Rectal smooth muscle tissue (tissue), 1 donor: Measurements from ENCODE around the gene ZMYM5.
"Not testable (repeated sequence)": the region's sequence is repeated elsewhere in the genome, so short reads cannot be mapped to it uniquely, and the experiment has no call there.

Experiments
- H3K27ac ChIP-seq: one replicate; pipeline ENCODE4 v1.7.0; 2013; ENCODE audit warnings: low read depth, low read length, inconsistent platforms
- H3K27me3 ChIP-seq: one replicate; pipeline ENCODE4 v1.7.0; 2013; ENCODE audit warnings: low read length; ENCODE audit not compliant: control insufficient read depth, insufficient read depth
- H3K36me3 ChIP-seq: one replicate; pipeline ENCODE4 v1.7.0; 2013; ENCODE audit warnings: low read length; ENCODE audit not compliant: control insufficient read depth, insufficient read depth
- H3K4me1 ChIP-seq: one replicate; pipeline ENCODE4 v1.7.0; 2013; ENCODE audit warnings: low read length; ENCODE audit not compliant: control insufficient read depth, insufficient read depth
- H3K4me3 ChIP-seq: one replicate; pipeline ENCODE4 v1.7.0; 2013; ENCODE audit warnings: low read length
- H3K9ac ChIP-seq: one replicate; pipeline ENCODE4 v1.7.0; 2013; ENCODE audit warnings: low read length

The ZMYM5 gene

GRCh38 chr13:19815842-19816241, 47.6 kb downstream of the ZMYM5 start:
- not testable (repeated sequence) for H3K36me3 ChIP-seq, H3K9ac ChIP-seq, H3K27me3 ChIP-seq, H3K27ac ChIP-seq, H3K4me1 ChIP-seq, H3K4me3 ChIP-seq

DNA sequence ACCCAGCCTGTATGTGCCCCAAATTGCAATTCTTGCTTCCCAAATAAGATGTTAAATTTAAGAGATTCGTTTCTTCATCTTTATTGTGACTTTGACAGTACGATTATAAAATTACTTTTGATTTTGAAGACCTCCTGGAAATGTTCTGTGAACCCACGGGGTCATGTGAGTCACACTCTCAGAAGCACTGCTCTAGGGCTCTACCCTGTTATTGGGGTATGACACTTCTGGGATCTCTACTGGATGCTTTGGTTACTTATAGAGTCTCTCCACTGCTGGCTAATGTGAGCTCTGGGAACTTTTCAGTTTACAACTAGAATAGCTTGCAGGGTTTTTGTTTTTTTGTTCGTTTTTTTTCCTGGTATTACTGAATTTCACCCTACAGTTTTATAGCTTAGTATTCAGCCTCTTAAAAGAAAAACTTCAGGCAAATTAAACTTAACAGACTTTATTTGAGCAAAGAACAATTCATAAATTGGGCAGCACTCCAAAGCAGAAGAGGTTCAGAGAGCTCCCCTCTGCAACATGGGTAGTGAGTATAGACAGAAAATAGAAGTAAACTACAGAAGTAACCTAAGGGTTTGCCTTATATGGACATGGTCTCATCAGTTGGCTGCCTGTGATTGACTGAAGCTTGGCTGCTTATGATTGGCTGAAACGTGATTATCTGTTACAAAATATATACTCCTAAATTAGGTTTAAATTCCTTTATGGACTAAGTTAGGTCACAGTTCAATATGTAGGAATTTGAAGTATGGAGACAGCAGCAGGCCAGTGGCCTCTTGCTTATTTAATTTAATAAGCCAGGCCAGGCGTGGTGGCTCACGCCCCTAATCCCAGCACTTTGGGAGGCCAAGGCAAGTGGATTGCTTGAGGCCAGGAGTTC, 52.2 kb downstream of the ZMYM5 start:
- no peak overlapping the region for H3K4me3 ChIP-seq
- no peak overlapping the region for H3K9ac ChIP-seq
- no peaks in the 10 kb centered on the region for H3K4me1 ChIP-seq
- H3K36me3 ChIP-seq: no peaks in the 10 kb centered on the region
- no peak overlapping the region for H3K27ac ChIP-seq
- no peaks in the 10 kb centered on the region for H3K27me3 ChIP-seq

GRCh38 chr13:19810151-19810550, 53.3 kb downstream of the ZMYM5 start:
- Histone ChIP-seq H3K36me3 (no peaks in the 10 kb centered on the region), H3K27me3 (no peaks in the 10 kb centered on the region), H3K4me3 (no peak overlapping the region), H3K9ac (no peak overlapping the region), H3K27ac (no peak overlapping the region), H3K4me1 (no peaks in the 10 kb centered on the region)

DNA sequence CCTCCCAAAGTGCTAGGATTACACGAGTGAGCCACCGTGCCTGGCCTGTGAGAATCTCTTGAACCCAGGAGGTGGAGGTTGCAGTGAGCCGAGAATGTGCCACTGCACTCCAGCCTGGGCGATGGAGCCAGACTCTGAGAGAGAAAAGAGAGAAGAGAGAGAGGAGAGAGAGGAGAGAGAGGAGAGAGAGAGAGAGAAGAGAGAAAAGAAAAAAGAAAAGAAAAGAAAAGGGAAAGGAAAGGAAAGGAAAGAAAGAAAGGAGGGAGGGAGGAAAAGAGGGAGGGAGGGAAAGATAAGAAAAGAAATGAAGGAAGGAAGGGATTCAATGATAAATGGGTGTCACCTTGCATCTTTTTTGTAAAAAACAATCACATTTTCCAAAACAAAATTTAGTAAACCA, 57.7 kb downstream of the ZMYM5 start:
- Histone ChIP-seq H3K4me3 (no peak overlapping the region), H3K27me3 (no peaks in the 10 kb centered on the region), H3K9ac (no peak overlapping the region), H3K4me1 (no peaks in the 10 kb centered on the region), H3K27ac (no peak overlapping the region), H3K36me3 (no peaks in the 10 kb centered on the region)

DNA sequence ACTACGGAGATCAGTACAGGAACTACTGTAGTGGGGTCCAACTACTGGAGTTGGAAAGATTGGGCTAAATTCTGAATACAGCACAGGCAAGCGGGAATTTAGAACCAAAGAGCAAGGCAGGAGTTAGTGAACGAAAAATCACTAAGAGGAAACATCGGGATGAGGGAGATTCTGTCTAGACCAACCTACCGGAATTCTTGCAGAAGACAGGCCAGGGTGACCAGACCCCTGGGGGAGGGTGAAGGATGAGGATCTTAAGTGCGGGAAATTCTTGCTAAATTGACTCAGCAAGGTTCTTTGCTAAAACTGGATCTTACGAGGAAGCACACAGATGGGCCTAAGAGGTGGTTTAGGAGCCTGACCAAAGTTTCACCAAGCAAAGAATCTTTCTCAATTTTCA, 67.5 kb downstream of the ZMYM5 start:
- Histone ChIP-seq H3K27me3 (no peaks in the 10 kb centered on the region), H3K36me3 (no peaks in the 10 kb centered on the region), H3K27ac (no peak overlapping the region), H3K4me3 (no peak overlapping the region), H3K4me1 (no peaks in the 10 kb centered on the region), H3K9ac (no peak overlapping the region)

DNA sequence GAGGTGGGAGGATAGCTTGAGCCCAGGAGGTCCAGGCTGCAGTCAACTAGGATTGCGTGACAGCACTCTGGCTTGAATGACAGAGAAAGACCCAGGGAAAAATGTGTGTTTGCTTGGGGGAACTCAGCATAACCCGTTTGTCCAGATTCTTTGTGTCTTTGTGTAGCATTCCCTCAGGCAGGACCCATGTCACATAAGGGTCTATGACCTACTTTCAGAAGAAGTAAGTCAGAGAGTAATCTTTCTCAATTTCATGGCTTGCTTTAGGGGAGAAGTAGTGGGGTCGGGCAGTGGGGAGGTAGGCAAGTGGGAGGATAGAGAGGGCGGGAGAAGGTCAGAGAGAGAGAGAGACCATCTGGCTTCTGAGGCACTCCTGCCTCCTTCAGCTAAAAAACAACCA, 68.8 kb downstream of the ZMYM5 start:
- H3K36me3 ChIP-seq: no peaks in the 10 kb centered on the region
- H3K4me1 ChIP-seq: no peaks in the 10 kb centered on the region
- no peak overlapping the region for H3K9ac ChIP-seq
- H3K27ac ChIP-seq: no peak overlapping the region
- H3K4me3 ChIP-seq: no peak overlapping the region
- H3K27me3 ChIP-seq: no peaks in the 10 kb centered on the region

DNA sequence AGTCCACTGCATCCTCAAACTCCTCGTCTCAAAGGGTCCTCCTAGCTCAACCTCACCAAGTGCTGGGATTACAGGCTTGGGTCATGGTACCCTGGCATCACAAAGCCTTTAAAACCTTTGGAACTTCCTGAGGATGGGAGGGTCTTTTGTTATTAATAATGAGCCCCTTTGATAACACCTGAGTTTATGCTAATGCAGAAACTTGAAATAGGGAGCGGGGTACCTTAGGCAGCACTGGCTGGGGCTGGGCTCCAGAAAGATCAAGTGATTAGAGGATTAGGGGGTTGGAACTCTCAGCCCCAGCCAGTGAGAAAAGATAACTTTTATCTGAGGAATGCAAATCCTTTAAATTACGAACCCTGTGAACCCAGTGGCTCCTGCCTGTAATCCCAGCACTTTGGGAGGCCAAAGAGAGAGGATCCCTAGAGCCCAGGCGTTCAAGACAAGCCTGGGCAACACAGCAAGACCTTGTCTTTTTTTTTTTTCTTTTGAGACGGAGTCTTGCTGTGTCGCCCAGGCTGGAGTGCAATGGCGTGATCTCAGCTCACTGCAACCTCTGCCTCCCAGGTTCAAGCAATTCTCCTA, 71.4 kb downstream of the ZMYM5 start:
- Histone ChIP-seq H3K27me3 (no peaks in the 10 kb centered on the region), H3K4me1 (no peaks in the 10 kb centered on the region), H3K4me3 (no peak overlapping the region), H3K9ac (no peak overlapping the region), H3K36me3 (no peaks in the 10 kb centered on the region), H3K27ac (no peak overlapping the region)

DNA sequence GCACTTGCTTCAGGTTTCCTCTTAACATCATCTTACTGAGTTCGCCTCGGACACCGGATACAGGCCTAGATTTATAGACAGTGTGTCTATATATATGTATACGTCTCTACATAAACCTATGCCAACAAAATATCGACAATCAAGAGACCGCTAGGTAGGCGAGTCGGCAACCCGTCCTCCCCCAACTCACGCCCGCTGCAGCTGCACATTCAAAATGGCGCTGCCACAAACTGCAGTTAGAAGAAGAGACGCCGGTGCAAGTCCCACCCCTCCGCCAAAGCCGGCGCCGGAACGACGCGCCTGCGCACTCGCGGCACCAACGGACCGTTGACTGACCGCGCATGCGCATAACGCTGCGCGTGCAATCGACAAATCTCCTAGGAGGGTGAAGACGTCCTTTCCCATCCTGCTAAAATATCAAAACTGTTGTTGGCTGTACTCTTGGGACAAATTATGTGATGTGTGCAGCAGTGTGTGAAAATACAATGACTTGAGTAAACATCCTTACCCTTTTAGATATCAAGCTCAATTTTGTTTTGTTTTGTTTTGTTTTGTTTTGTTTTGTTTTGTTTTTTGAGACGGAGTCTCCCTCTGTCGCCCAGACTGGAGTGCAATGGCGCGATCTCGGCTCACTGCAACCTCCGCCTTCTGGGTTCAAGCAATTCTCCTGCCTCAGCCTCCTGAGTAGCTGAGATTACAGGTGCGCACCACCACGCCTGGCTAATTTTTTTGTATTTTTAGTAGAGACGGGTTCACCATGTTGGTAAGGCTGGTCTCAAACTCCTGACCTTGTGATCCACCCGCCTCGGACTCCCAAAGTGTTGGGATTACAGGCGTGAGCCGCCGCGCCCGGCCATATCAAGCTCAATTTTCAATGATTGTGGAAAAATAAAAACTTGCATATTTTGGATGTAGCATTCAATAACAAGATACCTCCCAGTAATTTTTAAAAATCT, 80.4 kb downstream of the ZMYM5 start, which contains the start of gene PSPC1:
PSPC1 (minus strand) TSS at position 219 of the 956 bp plus-strand sequence; CDS start at position 31, 188 bp downstream.
- not testable (repeated sequence) for H3K36me3 ChIP-seq, H3K27me3 ChIP-seq, H3K4me1 ChIP-seq
- Histone ChIP-seq H3K4me3 (peak within 1 kb of the TSS; percentile 73), H3K27ac (peak within 1 kb of the TSS; percentile 87), H3K9ac (peak within 1 kb of the TSS; percentile 14)

DNA sequence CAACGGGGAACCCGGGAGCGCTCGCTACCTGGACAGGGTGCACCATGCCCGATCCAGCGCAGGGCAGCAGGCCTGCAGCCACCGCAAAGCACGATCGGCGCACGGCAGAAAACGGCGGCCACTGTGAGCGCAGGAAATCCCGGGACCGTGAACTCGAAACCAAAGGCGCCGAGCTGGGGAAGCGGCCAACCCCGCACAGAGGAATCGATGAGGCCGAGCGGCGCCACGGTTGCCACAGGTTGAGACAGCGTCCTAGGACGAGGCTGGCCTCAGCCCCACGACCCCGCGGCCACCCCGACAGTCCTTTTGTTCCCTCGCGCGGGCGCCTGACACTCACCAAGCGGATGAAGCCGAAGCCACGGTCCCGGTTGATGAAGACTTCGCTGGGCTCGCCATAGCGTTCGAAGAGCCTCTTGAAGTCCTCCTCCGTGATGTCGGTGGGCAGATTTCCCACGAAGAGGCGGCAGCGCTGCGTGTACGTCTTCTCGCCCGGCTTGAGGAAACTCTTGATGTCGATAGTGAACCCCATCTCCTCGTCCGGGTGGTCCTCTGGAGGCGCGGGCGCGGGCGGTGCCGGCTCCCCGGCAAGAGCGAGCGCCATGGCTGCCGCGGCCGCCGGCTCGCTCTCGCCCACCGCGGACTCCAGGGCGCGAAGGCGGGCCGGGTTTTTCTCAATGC, 81.3 kb downstream of the ZMYM5 start:
- Histone ChIP-seq H3K9ac (peak overlapping the region; percentile 14), H3K36me3 (no peaks in the 10 kb centered on the region), H3K4me1 (no peaks in the 10 kb centered on the region), H3K27ac (peak overlapping the region; percentile 87), H3K4me3 (peak overlapping the region; percentile 73), H3K27me3 (no peaks in the 10 kb centered on the region)

DNA sequence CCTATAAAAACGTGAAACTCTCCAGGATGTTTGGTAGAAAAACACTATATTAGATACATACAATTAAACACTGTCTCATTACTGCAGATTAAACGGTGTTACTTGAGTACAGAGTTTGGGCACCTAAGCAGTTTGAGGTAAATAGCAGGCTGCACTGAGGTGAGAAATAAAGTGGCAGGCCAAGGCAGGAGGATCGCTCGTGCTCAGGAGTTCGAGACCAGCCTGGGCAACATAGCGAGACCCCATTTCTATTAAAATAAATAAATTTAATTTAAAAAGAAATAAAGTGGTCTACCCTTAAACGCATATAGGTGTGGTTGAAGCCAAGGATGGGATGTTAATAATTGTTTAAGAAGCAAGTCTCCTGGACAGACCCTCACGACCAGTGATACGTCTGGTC, 81.9 kb downstream of the ZMYM5 start:
- Histone ChIP-seq H3K4me1 (no peaks in the 10 kb centered on the region), H3K27ac (peak overlapping the region; percentile 87), H3K36me3 (no peaks in the 10 kb centered on the region), H3K27me3 (no peaks in the 10 kb centered on the region), H3K4me3 (peak overlapping the region; percentile 73), H3K9ac (peak overlapping the region; percentile 14)

- not testable (repeated sequence) for H3K9ac ChIP-seq, H3K36me3 ChIP-seq, H3K4me1 ChIP-seq, H3K27me3 ChIP-seq, H3K27ac ChIP-seq
- H3K4me3 ChIP-seq: peak overlapping the region; percentile 57
These were observed 82.6 kb downstream of the ZMYM5 start for GRCh38 chr13:19780753-19781418.
